ENCODE measurements around the gene MICAL3. TPM values are rescaled to one million over a fixed set of nuclear protein-coding genes. Genes with fewer than 3 reads are reported as not detected.

Gene MICAL3
- polyA plus RNA-seq, 2 of the 4 experiments (the other 2 are of a cell fraction): 20.5 to 30.1 TPM

DNA sequence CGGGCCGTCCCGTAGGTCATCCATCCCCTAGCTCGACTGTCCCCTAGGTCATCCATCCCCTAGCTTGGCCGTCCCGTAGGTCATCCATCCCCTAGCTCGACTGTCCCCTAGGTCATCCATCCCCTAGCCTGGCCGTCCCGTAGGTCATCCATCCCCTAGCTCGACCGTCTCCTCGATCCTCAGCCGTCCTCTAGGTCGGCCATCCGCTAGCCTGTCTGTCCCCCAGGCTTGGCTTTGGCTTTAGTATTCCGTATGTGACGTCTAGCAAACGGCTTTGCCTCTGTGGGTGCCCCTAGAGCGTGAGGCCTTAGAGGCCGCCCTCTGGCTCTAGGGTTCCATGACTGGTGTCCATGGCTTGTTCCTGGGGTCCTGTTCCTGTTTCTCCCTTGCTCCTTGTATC is 209.5 kb downstream of the MICAL3 start:
- H3K4me1 ChIP-seq: no peaks in the 10 kb centered on the region
- TF ChIP-seq, protein P1, sequence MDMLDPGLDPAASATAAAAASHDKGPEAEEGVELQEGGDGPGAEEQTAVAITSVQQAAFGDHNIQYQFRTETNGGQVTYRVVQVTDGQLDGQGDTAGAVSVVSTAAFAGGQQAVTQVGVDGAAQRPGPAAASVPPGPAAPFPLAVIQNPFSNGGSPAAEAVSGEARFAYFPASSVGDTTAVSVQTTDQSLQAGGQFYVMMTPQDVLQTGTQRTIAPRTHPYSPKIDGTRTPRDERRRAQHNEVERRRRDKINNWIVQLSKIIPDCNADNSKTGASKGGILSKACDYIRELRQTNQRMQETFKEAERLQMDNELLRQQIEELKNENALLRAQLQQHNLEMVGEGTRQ (IDR thresholded peaks at IDR 0.05): no peak
- TF ChIP-seq CEBPB (IDR thresholded peaks at IDR 0.05): no peak
- no peak for TF ChIP-seq NPAS2 (CRISPR knock-in tag; IDR thresholded peaks at IDR 0.05; ENCODE audit: borderline replicate concordance)
- no peak for TF ChIP-seq FOSB (CRISPR knock-in tag; IDR thresholded peaks at IDR 0.05)
- TF ChIP-seq CTCF (IDR thresholded peaks at IDR 0.05): no peak
- no peak for TF ChIP-seq NR3C1 (IDR thresholded peaks at IDR 0.05)
- TF ChIP-seq ESRRA (IDR thresholded peaks at IDR 0.05; ENCODE audit: borderline replicate concordance, low read length): no peak
- no peak for TF ChIP-seq KDM5A (IDR thresholded peaks at IDR 0.05)
- TF ChIP-seq, protein P2, sequence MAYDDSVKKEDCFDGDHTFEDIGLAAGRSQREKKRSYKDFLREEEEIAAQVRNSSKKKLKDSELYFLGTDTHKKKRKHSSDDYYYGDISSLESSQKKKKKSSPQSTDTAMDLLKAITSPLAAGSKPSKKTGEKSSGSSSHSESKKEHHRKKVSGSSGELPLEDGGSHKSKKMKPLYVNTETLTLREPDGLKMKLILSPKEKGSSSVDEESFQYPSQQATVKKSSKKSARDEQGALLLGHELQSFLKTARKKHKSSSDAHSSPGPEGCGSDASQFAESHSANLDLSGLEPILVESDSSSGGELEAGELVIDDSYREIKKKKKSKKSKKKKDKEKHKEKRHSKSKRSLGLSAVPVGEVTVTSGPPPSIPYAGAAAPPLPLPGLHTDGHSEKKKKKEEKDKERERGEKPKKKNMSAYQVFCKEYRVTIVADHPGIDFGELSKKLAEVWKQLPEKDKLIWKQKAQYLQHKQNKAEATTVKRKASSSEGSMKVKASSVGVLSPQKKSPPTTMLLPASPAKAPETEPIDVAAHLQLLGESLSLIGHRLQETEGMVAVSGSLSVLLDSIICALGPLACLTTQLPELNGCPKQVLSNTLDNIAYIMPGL (CRISPR knock-in tag; IDR thresholded peaks at IDR 0.05; ENCODE audit: borderline replicate concordance): no peak
- no peak for TF ChIP-seq CHD4 (IDR thresholded peaks at IDR 0.05; ENCODE audit: borderline replicate concordance)
- TF ChIP-seq TP53 (CRISPR knock-in tag; IDR thresholded peaks at IDR 0.05): no peak
- TF ChIP-seq SREBF2 (IDR thresholded peaks at IDR 0.05): no peak
- TF ChIP-seq GATA3 (IDR thresholded peaks at IDR 0.05; ENCODE audit: borderline replicate concordance): no peak
- TF ChIP-seq, protein P3, sequence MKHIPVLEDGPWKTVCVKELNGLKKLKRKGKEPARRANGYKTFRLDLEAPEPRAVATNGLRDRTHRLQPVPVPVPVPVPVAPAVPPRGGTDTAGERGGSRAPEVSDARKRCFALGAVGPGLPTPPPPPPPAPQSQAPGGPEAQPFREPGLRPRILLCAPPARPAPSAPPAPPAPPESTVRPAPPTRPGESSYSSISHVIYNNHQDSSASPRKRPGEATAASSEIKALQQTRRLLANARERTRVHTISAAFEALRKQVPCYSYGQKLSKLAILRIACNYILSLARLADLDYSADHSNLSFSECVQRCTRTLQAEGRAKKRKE (CRISPR knock-in tag; IDR thresholded peaks at IDR 0.05; ENCODE audit: low read depth): no peak
- TF ChIP-seq TFCP2L1 (CRISPR knock-in tag; IDR thresholded peaks at IDR 0.05): no peak
- TF ChIP-seq ZSCAN20 (CRISPR knock-in tag; IDR thresholded peaks at IDR 0.05): no peak
- no peak for TF ChIP-seq MYC (IDR thresholded peaks at IDR 0.05; ENCODE audit: borderline replicate concordance, low read length)
- no peak overlapping the region for H3K27ac ChIP-seq
- H3K9me3 ChIP-seq: no peaks in the 10 kb centered on the region
- FAIRE-seq: no peak
- ChIA-PET CTCF (interaction anchor here (4.3 kb wide), 1 partner anchor 15 kb away, joined by 25 read pairs; no protein-coding TSS in a partner anchor), POLR2A (interaction anchor here (0.5 kb wide), 1 partner anchor 29 kb away, joined by 3 read pairs; no protein-coding TSS in a partner anchor)
- no peak overlapping the region for H3K4me3 ChIP-seq
- no peak for DNase-seq (ENCODE audit: low read depth in 1 of 2, low spot score in 1 of 2)
- 90% methylated on average over 17 of the region's 20 CpGs for WGBS (ENCODE audit: missing lambda C conversion rate)
- H3K4me2 ChIP-seq: no peak overlapping the region
- ATAC-seq: no peak

DNA sequence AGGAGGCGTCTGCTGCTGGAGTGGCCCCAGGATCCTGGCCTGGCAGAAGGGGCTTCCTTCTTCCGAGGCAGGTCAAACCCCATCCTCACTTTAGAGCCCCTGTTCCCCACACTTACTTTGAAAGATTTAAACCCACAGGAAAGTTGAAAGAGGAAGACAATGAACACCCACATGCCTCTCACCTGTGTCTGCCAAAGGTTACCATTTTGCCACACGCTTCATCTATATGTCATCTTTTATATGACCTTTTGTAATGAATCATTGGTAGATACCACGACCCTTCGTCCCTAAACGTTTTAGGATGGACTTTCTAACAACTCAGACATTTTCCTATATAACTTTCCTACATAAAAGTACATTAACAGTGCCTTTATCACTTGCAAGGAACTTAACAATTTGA is 210.3 kb downstream of the MICAL3 start:
- ChIA-PET CTCF (interaction anchor here (4.3 kb wide), 1 partner anchor 15 kb away, joined by 25 read pairs; no protein-coding TSS in a partner anchor), POLR2A (no interaction called here)
- WGBS (ENCODE audit: missing lambda C conversion rate): 83% methylated on average over 6 of the region's 6 CpGs
- Histone ChIP-seq H3K4me3 (no peak overlapping the region), H3K27ac (no peak overlapping the region), H3K4me2 (no peak overlapping the region), H3K9me3 (no peaks in the 10 kb centered on the region), H3K4me1 (no peaks in the 10 kb centered on the region)
- FAIRE-seq (no peak), ATAC-seq (no peak), DNase-seq (ENCODE audit: low read depth in 1 of 2, low spot score in 1 of 2) (no peak)
- no peak for TF ChIP-seq HEYL (CRISPR knock-in tag; IDR thresholded peaks at IDR 0.05)
- no peak for TF ChIP-seq E2F6 (IDR thresholded peaks at IDR 0.05; ENCODE audit: borderline replicate concordance, low read depth)
- no peak for TF ChIP-seq NFE2L2 (conservative IDR thresholded peaks at IDR 0.05; ENCODE audit: low read length)
- TF ChIP-seq CHD2 (IDR thresholded peaks at IDR 0.05; ENCODE audit: low read length, partially characterized antibody): no peak
- TF ChIP-seq HOXB5 (CRISPR knock-in tag; IDR thresholded peaks at IDR 0.05): no peak
- TF ChIP-seq, protein P1 (IDR thresholded peaks at IDR 0.05): no peak
- no peak for TF ChIP-seq NR3C1 (IDR thresholded peaks at IDR 0.05)
- TF ChIP-seq RARB (CRISPR knock-in tag; IDR thresholded peaks at IDR 0.05): no peak
- TF ChIP-seq HOXA7 (CRISPR knock-in tag; IDR thresholded peaks at IDR 0.05): no peak
- no peak for TF ChIP-seq POLR2AphosphoS2 (conservative IDR thresholded peaks at IDR 0.05; ENCODE audit: low read length)
